Activated naive CD4-positive, alpha-beta T cell treated with anti-CD3 and anti-CD28 coated beads, Interleukin-2, amount 50 U/mL, for 16 hours (primary cell): Measurements from ENCODE around the gene ACAT2.
"Not testable (repeated sequence)": the region's sequence is repeated elsewhere in the genome, so short reads cannot be mapped to it uniquely, and the experiment has no call there.

Experiments
- DNase-seq: peaks from one replicate; pipeline ENCODE4 v3.0.0-alpha.2; 2020

The ACAT2 gene

DNA sequence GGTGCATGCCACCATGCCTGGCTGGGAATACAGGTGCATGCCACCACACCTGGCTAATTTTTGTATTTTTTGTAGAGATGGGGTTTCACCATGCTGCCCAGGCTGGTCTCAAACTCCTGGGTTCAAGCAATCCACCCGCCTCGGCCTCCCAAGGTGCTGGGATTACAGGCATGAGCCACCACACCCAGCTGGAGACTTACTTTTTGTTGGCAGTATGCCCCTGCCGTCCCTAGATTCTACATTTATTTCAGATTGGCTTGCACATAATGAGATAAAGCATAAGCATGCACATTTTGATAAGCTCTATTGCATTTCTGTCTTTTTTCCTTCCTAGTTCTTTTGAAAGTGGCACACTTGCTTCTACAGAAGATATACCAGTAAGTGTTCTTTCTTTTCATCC is 54.9 kb downstream of the ACAT2 start:
- not testable (repeated sequence) for DNase-seq

DNA sequence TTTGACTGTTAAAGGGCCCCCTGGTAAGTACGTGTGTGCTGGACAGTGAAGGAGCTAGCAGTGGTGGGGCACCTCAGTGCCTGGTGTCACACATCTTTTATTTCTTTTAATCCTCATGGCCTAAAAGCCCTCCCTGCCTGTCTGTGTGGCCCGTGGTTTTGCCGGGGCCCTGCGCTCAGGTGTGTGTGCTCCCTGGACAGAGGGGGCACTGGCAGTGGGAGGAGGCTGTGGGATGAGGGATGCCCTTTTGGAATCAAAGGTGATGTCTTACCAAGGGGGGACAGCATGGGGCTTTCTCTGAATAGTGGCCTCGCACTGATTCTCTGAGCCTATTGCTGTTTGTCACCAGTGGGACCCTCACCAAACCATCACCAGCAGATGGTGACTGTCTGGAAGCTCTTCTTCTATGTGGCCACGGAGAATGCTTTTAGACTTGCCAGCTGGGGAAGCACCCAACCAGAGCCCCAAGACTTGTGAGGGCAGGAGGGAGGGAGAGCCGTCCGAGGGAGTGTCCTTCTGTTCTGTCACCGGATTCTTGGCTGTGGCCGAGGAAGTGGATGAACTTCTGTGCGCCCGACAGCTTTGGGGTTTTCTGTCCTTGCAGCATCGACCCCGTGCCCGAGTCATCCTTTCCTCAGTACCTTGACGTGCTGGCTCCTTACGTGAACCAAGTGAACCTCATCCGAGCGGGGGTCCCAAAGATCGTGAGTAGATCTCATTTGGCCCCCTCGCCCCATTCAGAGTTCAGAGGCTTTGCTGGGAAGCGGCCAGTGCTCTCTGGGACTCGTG is 56.3 kb downstream of the ACAT2 start:
- DNase-seq: no peak

GRCh38 chr6:159819098-159819497 is 57.3 kb downstream of the ACAT2 start:
- DNase-seq: no peak

DNA sequence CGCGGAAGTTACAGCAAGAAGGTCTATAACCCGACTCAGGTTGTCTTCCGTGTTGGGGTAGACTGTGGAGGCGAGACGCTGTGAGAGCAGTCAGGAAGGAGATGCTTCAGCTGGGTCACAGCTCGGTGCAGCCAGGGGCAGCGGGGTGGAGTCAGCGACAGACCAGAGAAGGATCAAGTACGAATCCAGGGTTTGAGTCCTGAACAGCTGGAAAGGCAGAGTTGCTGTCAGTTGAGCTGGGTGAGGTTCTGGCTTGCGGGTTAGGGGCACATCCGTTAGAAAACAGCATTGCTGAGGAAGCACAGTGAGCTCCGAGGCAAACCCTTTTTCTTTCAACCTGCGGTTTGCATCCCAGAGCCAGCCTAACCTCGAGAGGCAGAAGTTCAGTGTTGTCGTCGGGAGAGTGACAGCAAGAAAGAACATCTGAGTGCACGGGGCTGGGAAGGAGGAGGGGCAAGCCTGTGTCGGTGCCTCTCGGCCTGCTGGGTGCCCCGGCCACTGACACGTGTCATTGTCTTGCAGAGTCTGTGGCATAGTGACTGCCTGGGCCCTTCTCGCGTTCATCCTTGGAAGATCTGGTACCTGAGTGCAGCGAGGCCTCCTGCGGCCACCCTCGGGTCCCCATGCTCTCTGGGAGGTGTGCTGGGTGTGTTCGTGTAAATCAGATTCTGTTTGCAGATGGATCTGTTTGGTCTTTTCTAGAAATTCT is 58.2 kb downstream of the ACAT2 start:
- peak; percentile 32 for DNase-seq

DNA sequence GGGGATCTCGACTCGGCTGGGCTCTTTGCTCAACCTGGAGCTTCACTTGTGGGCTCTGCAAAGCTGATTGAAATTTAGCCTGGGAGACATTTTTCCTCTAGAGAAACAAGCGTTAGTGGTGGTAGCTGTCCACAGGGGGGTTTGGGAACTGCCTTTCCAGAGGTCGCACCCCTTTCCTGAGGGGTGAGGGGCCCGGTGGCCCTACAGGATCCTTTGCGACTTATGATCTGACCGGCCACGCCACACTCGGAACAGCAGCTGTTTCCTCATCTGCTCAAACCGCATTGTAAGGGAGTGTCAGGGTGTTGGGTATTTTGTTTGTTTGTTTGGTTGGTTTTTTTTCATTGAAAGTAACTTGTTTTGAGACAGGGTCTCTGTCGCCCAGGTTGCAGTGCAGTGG is 59.3 kb downstream of the ACAT2 start:
- DNase-seq: no peak

DNA sequence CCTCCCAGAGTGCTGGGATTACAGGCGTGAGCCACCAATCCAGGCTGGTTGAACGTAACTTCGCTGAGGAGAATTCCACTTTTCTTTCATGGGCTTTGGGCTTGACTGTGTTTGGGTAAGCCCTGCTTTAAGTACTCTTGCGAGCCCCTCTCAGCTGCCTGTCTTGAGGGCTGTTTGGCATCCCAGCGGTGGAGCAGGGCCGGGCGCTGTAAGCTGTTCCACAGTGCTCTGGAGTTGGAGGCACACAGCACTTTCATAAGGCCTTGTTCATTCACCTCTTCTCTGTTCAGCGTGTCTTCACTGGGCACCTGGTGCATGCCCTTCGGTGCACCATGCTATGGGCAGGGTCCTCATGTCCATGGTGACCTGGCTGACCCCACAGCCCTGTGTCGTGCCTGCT is 59.9 kb downstream of the ACAT2 start:
- DNase-seq: no peak

DNA sequence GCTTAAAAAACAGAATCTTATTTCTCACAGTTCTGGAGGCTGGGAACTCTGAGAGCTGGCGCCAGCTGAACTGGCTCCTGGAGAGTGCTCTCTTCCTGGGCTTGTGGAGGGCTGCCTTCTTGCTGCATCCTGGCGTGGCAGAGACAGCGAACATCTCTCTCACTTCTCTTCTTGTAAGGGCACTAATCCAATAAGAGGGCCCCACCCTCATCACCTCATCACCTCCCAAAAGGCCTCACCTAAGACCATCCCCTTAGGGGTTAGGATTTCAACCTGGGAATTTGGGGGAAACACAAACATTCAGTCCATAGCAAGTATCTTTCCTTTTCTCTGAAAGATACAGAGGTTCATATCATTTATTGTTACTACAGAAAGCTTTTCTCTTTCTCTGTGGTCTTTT is 62.1 kb downstream of the ACAT2 start:
- DNase-seq: no peak

DNA sequence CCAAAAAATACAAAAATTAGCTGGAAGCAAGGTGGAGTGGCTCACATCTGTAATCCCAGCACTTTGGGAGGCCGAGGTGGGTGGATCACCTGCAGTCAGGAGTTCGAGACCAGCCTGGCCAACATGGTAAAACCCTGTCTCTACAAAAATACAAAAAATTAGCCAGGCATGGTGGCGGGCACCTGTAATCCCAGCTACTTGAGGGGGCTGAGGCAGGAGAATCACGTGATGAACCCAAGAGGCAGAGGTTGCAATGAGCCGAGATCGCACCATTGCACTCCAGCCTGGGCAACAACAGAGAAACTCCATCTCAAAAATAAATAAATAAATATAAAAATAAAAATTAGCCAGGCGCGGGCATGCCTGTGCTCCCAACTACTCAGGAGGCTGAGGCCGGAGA is 62.8 kb downstream of the ACAT2 start:
- DNase-seq: not testable (repeated sequence)

DNA sequence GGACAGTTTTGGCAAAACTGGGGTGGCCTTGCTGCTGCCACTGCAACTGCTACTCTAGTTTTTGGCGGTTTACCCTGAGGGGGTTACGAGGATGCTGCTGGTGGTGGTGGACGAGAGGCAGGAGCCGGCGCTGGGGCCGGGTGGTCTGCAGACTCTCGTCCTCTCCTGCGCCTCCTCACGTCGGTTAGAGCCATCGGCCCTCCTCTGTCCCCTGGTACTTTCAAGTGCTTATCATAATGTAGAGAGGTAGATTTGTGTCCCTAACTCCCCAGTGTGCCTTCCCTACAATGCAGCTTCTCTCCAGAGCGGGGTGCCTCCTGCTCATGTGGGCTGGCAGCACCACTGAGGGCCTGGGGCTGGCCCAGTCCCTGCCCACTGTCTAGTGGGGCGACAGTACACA is 64.2 kb downstream of the ACAT2 start:
- DNase-seq: no peak

DNA sequence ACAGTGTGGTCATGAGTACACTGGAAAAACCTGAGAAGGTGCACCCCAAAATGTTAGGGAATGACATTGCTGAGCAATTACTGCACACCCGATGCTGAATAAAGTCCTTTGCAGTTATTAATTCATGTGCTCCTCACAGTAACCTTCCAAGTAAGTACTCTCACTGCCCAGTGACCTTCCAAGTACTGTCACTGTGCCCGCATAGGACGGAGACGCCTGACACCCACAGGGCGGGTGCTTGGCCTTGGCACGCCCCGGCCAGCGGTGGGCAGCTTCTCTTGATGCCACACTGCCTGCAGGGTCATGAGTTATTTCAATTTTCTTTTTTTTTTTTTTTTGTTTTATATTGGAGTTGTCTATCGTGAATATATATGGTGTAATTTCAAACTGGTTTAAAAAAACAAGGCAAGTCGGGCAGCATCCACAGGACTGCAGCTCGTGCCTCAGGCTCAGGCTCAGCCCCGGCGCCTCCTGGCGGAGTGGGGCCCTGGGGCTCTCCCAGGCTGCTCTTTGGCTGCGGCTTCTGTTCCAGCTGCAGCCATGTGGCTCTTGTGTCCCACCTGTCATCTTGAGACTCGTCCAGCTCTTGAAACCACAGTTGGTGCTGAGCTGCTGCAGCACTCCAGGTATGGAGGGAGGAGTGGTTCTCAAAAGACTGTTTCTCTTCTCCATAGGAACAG is 65.3 kb downstream of the ACAT2 start:
- no peak for DNase-seq

DNA sequence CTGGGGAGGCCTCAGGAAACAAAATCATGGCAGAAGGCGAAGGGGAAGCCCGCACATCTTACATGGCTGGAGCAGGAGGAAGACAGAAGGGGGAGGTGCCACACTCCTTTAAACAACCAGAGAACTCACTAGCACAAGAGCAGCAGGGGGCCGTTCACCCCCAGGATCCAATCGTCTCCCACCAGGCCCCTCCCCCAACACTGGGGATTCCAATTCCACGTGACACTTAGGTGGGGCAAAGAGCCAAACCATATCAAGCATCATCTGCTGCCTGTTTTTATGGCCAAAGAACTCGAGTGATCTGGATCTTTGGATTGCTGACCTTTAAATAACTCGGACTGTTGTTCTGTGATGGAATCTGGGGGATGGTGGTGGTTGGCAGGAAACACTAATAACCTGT is 66.2 kb downstream of the ACAT2 start:
- no peak for DNase-seq
